Activated B cell treated with CpG ODN at 0.5 μM for 24 hours (primary cell): ENCODE measurements around the gene SLC25A38. TPM values are rescaled to one million over a fixed set of nuclear protein-coding genes. Genes with fewer than 3 reads are reported as not detected.
A peak's percentile ranks its signal among the peaks of the same experiment; 100 is the strongest.

Source experiments
- ATAC-seq: fragments of 200-7000 bp; cut with Tn5 transposase; one replicate; pipeline ENCODE4 v1.10.0; 2021; ENCODE audit warnings: low read depth, mild to moderate bottlenecking, moderate library complexity
- CTCF ChIA-PET: fragments of 350-600 bp; sonication (Branson Sonifier 250); formaldehyde crosslinking; loops from one replicate; lab custom pipeline; 2021; ENCODE audit warnings: antibody characterized with exemption; lab: Charles Lee
- POLR2A ChIA-PET: fragments of 350-600 bp; sonication (Branson Sonifier 250); formaldehyde crosslinking; loops from one replicate; lab custom pipeline; 2021; ENCODE audit warnings: antibody characterized with exemption; lab: Charles Lee
- DNase-seq: peaks from one replicate; pipeline ENCODE4 v3.0.0; 2022
- H3K27ac Mint-ChIP-seq: one replicate; pipeline ENCODE4 v1.8.0; 2020; ENCODE audit warnings: mixed read lengths
- H3K27me3 Mint-ChIP-seq: one replicate; pipeline ENCODE4 v1.8.0; 2021; ENCODE audit warnings: mixed read lengths
- H3K36me3 Mint-ChIP-seq: one replicate; pipeline ENCODE4 v1.8.0; 2021; ENCODE audit warnings: low read depth, mixed read lengths
- H3K4me1 Mint-ChIP-seq: one replicate; pipeline ENCODE4 v1.8.0; 2021; ENCODE audit warnings: mixed read lengths
- H3K4me3 Mint-ChIP-seq: one replicate; pipeline ENCODE4 v1.8.0; 2020; ENCODE audit warnings: mild to moderate bottlenecking, mixed read lengths
- H3K9me3 Mint-ChIP-seq: one replicate; pipeline ENCODE4 v1.8.0; 2020; ENCODE audit warnings: mixed read lengths
- CTCF ChIP-seq: fragments of 200-600 bp; IDR thresholded peaks from one replicate; pipeline ENCODE4 v1.8.0; 2022; ENCODE audit warnings: antibody characterized with exemption, mild to moderate bottlenecking
- intact Hi-C: fragments of 100-400 bp; cut with micrococcal nuclease; formaldehyde crosslinking; loops from one replicate; pipeline ENCODE4 v1.15.1; 2024
- total RNA-seq: library from RNA; stranded (reverse); gene quantifications from 2 replicates; pipeline ENCODE4 v1.2.3, GENCODE V29; 2022

SLC25A38 gene
- total RNA-seq, 1 donor from 2014 or later = 52.9 TPM

- intact Hi-C loops = loop anchor here (10.0 kb wide), 3 partner anchors 1067 to 1223 kb away; partner anchors contain the start of genes OXSR1, RPL14 and ZNF621
- POLR2A ChIA-PET = interaction anchor here (8.0 kb wide), 1 partner anchor 19 kb away, joined by 101 read pairs; the partner anchor contains the start of gene RPSA
- DNase-seq (no peak), ATAC-seq (no peak)
- Mint-ChIP-seq H3K27ac (peak overlapping the region; percentile 91), H3K4me1 (peaks cover 79% of the 10 kb centered on the region), H3K36me3 (peaks cover 49% of the 10 kb centered on the region), H3K4me3 (peak overlapping the region; percentile 25), H3K9me3 (no peaks in the 10 kb centered on the region), H3K27me3 (no peaks in the 10 kb centered on the region)
- CTCF ChIA-PET = interaction anchor here (4.2 kb wide), 1 partner anchor 20 kb away, joined by 16 read pairs; the partner anchor contains the start of gene RPSA
- TF ChIP-seq CTCF = no peak
These were observed 4.3 kb downstream of the SLC25A38 start for GRCh38 chr3:39387411-39387975.

GRCh38 chr3:39388153-39388552 is 5.0 kb downstream of the SLC25A38 start:
- H3K36me3 Mint-ChIP-seq = peaks cover 56% of the 10 kb centered on the region
- CTCF ChIA-PET = interaction anchor here (0.7 to 1.4 kb wide), 3 partner anchors 9 to 46 kb away, joined by 3 to 4 read pairs (median 3); partner anchors contain the start of gene RPSA
- no peak overlapping the region for H3K4me3 Mint-ChIP-seq
- no peak for TF ChIP-seq CTCF
- intact Hi-C loops = loop anchor here (2.0 to 10.0 kb wide), 4 partner anchors 131 to 1223 kb away; partner anchors contain the start of genes OXSR1, RPL14 and ZNF621
- no peaks in the 10 kb centered on the region for H3K9me3 Mint-ChIP-seq
- POLR2A ChIA-PET = interaction anchor here (1.0 to 8.0 kb wide), 6 partner anchors 18 to 1223 kb away, joined by 3 to 101 read pairs (median 3); partner anchors contain the start of genes OXSR1 and RPSA
- H3K4me1 Mint-ChIP-seq = peaks cover 73% of the 10 kb centered on the region
- ATAC-seq (no peak), DNase-seq (no peak)
- H3K27ac Mint-ChIP-seq = peak overlapping the region; percentile 91
- no peaks in the 10 kb centered on the region for H3K27me3 Mint-ChIP-seq

GRCh38 chr3:39388741-39389248 is 5.6 kb downstream of the SLC25A38 start:
- peak overlapping the region; percentile 91 for H3K27ac Mint-ChIP-seq
- no peak for DNase-seq
- no peak for TF ChIP-seq CTCF
- H3K4me3 Mint-ChIP-seq = peak overlapping the region; percentile 71
- no peaks in the 10 kb centered on the region for H3K27me3 Mint-ChIP-seq
- peaks cover 57% of the 10 kb centered on the region for H3K36me3 Mint-ChIP-seq
- peaks cover 68% of the 10 kb centered on the region for H3K4me1 Mint-ChIP-seq
- CTCF ChIA-PET = interaction anchor here (0.7 to 1.4 kb wide), 3 partner anchors 10 to 45 kb away, joined by 3 to 4 read pairs (median 3); partner anchors contain the start of gene RPSA
- peak; percentile 64 for ATAC-seq
- H3K9me3 Mint-ChIP-seq = no peaks in the 10 kb centered on the region
- intact Hi-C loops = loop anchor here (1.0 to 10.0 kb wide), 5 partner anchors 18 to 1224 kb away; partner anchors contain the start of genes OXSR1, RPL14, RPSA and ZNF621
- POLR2A ChIA-PET = interaction anchor here (1.0 to 8.0 kb wide), 6 partner anchors 18 to 1224 kb away, joined by 3 to 101 read pairs (median 3); partner anchors contain the start of genes OXSR1 and RPSA

- no peak for ATAC-seq
- Mint-ChIP-seq H3K4me3 (no peak overlapping the region), H3K36me3 (peaks cover 70% of the 10 kb centered on the region), H3K4me1 (peaks cover 60% of the 10 kb centered on the region), H3K27ac (peak overlapping the region; percentile 39), H3K27me3 (no peaks in the 10 kb centered on the region), H3K9me3 (no peaks in the 10 kb centered on the region)
- POLR2A ChIA-PET = interaction anchor here (8.0 kb wide), 1 partner anchor 16 kb away, joined by 101 read pairs; the partner anchor contains the start of gene RPSA
- no peak for DNase-seq
- intact Hi-C loops = no loop called here
- no peak for TF ChIP-seq CTCF
- CTCF ChIA-PET = no interaction called here
These were observed 7.0 kb downstream of the SLC25A38 start for GRCh38 chr3:39390181-39390580.

- POLR2A ChIA-PET = interaction anchor here (4.1 kb wide), 1 partner anchor 10 kb away, joined by 14 read pairs; the partner anchor contains the start of gene RPSA
These were observed 13.5 kb downstream of the SLC25A38 start for GRCh38 chr3:39396690-39397089.

More at GRCh38 chr3:39396690-39397089, 13.5 kb downstream of the SLC25A38 start:
- Mint-ChIP-seq H3K4me1 (no peaks in the 10 kb centered on the region), H3K36me3 (peaks cover 91% of the 10 kb centered on the region), H3K4me3 (no peak overlapping the region), H3K27me3 (no peaks in the 10 kb centered on the region), H3K27ac (no peak overlapping the region), H3K9me3 (no peaks in the 10 kb centered on the region)
- TF ChIP-seq CTCF = no peak
- DNase-seq = no peak
- intact Hi-C loops = no loop called here
- CTCF ChIA-PET = no interaction called here
- no peak for ATAC-seq
